GM12873 (cell line): ENCODE data around the gene TPO.

Experiments used
- CTCF ChIP-seq: IDR thresholded peaks from 2 replicates; pipeline ENCODE4 v1.5.1; 2012; ENCODE audit warnings: low read depth, mild to moderate bottlenecking, moderate library complexity, low read length, control low read depth; ENCODE audit not compliant: insufficient read depth; ENCODE audit errors: missing control alignments

The TPO gene

GRCh38 chr2:1413156-1413710, at the start of gene TPO:
Gene TPO (plus strand): TSS chr2:1413463. CDS start chr2:1414409, 946 bp downstream.
- no peak for TF ChIP-seq CTCF

- no peak for TF ChIP-seq CTCF
Measured at GRCh38 chr2:1366546-1367134, 46.6 kb upstream of the TPO start.

- TF ChIP-seq CTCF, result no peak
Measured at GRCh38 chr2:1367601-1368000, 45.7 kb upstream of the TPO start.

GRCh38 chr2:1369905-1370304, 43.4 kb upstream of the TPO start:
- no peak for TF ChIP-seq CTCF

GRCh38 chr2:1370461-1370860, 42.8 kb upstream of the TPO start:
- TF ChIP-seq CTCF, result no peak

- no peak for TF ChIP-seq CTCF
Measured at GRCh38 chr2:1371082-1371481, 42.2 kb upstream of the TPO start.

GRCh38 chr2:1373830-1374229, 39.4 kb upstream of the TPO start:
- no peak for TF ChIP-seq CTCF

GRCh38 chr2:1374287-1374686, 39.0 kb upstream of the TPO start:
- TF ChIP-seq CTCF, result no peak
